Ovary (tissue), 3 donors: ENCODE results near the gene TM7SF3.

Experiments used
- CTCF ChIP-seq, 3 donors: fragments of 450-650 bp in 2 of 3; fragments of 200-600 bp in 1 of 3; IDR thresholded peaks; one replicate each; pipeline versions ENCODE4 v1.5.1 to v1.8.0; 2016 to 2022; ENCODE audit warnings: antibody characterized with exemption in 3 of 3, mild to moderate bottlenecking in 1 of 3
- EP300 ChIP-seq: sonication (generic); formaldehyde crosslinking; IDR thresholded peaks from one replicate; pipeline ENCODE4 v1.6.1; 2017; ENCODE audit warnings: antibody characterized with exemption
- POLR2A ChIP-seq: fragments of 450-650 bp; IDR thresholded peaks from one replicate; pipeline ENCODE4 v1.6.1; 2017; ENCODE audit warnings: antibody characterized with exemption, mild to moderate bottlenecking, moderate library complexity
- donor health status: DM: no; HTN: no; CAD: no.

DNA sequence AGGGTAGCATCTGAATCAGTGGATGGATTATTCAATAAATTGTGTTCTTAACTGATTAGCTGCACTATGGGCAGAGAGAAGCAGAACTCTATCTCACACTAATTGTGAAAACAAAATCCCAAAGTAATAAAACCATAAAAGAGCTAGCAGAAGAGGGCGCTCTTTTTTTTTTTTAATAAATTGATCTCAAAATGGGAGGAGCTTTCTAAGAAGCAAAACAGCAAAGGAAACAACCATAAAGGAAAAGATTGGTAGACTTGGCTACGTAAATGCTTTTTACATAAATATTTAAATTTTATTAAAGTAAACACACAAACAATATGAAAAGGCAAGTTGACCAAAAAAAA lies 1.5 kb upstream of the TM7SF3 start:
- TF ChIP-seq POLR2A = no peak
- TF ChIP-seq CTCF (IDR thresholded peaks at IDR 0.05) = peak in 1 of 3 donors; percentile 35
- no peak for TF ChIP-seq EP300
